NK-92 (cell line): Measurements from ENCODE around the gene APOL1.
"Not testable (repeated sequence)": the region's sequence is repeated elsewhere in the genome, so short reads cannot be mapped to it uniquely, and the experiment has no call there.

ENCODE experiments used
- DNase-seq: peaks from one replicate; lab custom pipeline; 2025; ENCODE audit not compliant: unreplicated experiment; lab: John Stamatoyannopoulos, UW

The APOL1 gene

GRCh38 chr22:36290391-36291075, 37.6 kb downstream of the APOL1 start:
- not testable (repeated sequence) for DNase-seq

- DNase-seq = no peak
These were observed 39.2 kb downstream of the APOL1 start for GRCh38 chr22:36291831-36292740.

DNA sequence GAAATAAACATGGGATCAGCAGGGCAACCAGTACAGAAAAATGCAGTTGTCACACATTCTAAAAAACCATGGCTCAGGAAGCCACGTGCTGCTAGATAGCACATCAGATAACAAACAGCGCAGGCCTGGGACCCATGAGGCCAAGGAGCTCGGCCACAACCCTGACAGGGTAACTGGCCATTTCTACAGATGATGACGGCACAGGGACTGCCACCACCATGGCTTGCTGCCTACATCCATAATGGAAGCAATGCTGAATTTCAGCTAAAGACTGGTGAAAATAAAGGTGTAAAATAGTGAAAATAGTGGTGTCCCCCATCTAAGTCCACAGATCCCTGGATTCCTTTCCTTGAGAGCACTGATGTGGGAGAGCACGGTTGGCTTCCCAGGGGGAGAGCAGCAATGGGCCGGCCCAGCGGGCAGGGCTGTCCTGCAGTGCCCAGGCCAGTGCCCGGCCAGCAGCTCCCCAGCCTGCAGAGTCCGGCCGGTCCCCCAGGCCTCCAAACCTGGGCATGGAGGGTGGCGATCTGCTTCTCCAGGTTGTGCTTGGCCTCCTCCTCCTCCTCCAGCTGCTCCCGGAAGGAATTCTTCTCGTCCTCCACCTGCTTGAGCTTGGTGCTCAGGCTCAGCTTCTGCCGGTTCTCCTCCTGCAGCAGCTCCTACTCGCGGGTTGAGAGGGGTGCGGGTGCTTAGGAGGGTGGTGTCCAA, 40.0 kb downstream of the APOL1 start:
- DNase-seq = no peak

DNA sequence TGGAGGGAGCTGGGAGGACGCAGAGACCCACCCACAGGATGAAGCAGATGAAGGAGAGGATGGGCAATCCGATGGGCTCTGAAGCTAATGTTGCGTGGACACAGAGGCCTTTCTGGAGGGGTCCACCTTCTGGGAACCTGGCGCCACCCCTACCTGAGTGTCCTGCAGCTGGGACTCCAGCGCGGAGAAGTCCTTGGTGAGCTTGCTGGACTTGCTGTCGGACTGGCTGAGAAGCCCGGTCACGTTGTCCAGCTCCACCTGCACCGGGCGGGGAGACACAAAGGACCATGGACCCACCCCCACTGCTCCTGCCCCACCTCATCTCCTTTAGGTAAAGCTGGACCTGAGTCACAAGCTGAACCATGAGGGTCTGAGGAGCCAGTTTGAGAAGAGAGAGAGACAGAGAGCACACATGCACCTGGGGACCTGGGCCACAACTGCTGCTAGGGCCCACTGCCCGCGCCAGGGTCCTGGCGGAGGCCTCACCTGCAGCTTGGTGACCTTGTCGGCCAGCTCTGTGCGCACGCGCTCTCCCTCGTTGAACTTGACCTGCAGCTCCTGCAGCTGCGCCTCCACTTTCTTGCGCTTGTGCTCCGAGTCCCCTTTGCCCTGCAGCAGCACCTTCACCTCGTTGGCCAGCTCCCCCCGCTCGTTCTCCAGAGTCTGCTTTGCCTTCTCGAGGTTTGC, 40.8 kb downstream of the APOL1 start:
- DNase-seq = no peak

- DNase-seq = no peak
These were observed 41.3 kb downstream of the APOL1 start for GRCh38 chr22:36294293-36294620.

GRCh38 chr22:36294801-36295200, 41.9 kb downstream of the APOL1 start:
- DNase-seq = no peak

GRCh38 chr22:36295247-36295646, 42.3 kb downstream of the APOL1 start:
- no peak for DNase-seq

DNA sequence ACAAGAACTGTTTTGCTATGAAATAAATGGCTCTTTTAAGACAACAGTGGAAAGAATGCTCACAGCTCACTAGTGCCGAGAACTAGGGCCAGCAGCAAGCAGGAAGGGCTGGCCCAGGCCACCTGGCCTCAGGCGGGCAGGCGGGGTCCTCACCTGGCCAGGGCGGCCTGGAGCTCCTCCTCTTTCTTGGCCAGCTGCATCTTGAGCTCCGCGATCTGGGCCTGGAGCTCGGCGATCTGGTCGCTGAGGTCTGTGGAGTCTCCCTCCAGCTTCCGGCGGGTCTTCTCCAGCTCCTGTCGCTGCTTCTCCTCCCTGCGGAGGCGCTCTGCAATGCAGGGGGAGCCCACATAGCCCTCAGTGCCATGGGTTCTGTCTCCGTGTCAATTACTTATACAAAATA, 43.8 kb downstream of the APOL1 start:
- no peak for DNase-seq

- DNase-seq = no peak
These were observed 44.6 kb downstream of the APOL1 start for GRCh38 chr22:36297568-36297967.

DNA sequence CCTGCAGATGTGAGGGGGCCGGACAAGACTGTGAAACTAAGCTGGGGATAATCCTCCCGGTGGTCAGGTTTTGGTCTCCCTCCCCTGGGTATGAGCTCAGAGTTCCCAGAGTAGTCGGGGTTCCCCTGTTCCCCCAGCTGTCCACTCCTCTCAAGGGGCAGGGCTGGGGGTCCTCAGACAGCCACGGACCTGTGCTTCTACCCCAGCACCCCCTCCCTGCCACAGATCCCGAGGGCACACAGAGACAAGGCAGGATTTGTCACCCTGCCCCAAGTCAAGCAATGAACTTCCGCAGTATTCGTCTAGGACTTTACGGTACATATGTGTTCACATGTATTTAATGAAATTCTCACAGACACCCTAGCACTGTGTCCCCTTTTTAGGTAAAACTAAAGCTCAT, 45.2 kb downstream of the APOL1 start:
- no peak for DNase-seq

- no peak for DNase-seq
These were observed 45.7 kb downstream of the APOL1 start for GRCh38 chr22:36298601-36299000.

- no peak for DNase-seq
These were observed 46.4 kb downstream of the APOL1 start for GRCh38 chr22:36299295-36299694.

- no peak for DNase-seq
These were observed 47.0 kb downstream of the APOL1 start for GRCh38 chr22:36299911-36300310.

DNA sequence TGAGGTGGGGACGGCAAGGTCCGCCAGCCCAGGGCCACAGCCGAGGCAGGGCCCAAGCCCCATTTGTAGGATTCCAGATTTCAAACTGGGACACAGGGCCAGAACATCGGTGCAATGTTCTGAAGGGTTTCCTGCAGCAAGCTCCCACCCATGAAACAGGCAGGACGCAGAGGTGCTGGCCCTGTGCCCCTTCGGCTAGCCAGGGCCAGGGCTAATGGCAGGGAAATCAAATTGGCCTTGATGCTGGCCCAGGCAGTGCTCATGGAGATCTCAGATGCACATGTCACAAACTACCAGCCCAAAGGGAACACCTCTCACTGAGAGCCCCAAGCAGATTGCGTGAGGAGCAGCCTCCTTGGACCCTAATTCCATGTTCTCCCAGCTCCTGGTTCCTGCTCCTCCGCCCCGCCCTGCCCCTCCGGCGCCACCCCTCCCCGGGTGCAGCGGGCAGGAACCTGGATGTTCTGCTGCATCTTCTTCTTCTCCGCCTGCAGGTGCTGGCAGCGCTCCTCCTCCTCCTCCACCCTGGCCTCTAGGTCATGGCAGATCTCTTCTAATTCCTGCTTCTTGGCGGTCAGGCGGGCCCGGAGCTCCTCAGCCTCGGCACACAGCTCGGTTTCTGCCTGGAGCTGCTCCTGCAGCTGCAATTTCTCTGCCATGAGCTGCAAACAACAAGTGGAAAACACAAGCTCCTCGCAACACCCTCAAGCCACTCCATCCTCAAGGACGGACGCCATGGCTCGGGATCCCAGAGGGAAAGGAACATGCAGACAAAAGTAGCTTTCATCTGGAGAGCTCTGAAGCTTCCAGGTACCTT, 47.7 kb downstream of the APOL1 start:
- DNase-seq = no peak

GRCh38 chr22:36301384-36301828, 48.5 kb downstream of the APOL1 start:
- no peak for DNase-seq

- DNase-seq = no peak
These were observed 48.9 kb downstream of the APOL1 start for GRCh38 chr22:36301851-36302250.

DNA sequence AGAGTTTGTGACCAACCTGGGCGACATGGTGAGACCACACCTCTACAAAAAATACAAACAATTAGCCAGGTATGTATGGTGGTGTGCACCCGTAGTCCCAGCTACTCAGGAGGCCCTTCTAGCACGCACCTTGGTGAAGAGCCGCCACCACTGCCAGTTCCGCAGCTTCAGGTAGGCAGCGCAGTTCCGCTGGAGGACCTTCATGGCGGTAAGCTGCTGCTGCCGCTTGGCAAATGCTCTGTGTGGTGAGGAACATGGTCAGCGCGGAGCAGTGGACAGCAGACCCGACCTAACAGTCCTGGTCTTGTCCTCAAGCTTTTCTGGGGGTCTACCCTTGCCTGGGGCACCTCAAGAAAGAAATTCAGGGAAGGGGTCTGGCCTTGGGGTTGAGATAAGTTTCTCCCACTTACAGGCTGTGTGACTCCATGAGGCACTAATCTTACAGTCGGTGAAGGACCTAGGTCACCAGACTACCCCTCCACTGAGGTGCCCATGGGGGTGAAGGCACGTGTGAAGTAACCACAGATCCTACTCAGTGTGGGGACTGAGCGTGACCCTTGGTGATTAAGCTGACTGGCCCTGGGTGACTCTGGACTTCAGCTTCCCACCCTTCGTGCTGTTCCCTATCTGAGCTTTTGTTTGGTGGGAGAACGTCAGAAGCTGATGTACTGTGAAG, 49.6 kb downstream of the APOL1 start:
- DNase-seq = no peak

DNA sequence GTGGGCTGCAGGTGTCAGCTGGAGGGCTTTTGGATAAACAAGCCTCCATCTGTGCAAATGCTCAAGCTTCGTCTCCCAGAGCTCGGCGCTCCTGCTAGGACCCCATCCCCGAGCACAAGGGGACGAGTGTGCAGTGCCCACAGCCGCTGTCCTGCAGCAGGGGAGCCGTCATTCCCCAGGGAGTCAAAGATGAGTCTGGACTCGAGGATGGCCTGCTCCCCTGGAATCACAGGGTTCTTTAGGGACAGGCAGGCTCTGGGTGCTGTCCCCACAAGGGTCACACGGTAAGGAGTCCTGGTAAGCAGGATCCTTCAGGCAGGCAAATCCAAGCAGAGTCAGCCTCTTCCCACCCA, 50.2 kb downstream of the APOL1 start:
- no peak for DNase-seq

- no peak for DNase-seq
These were observed 50.9 kb downstream of the APOL1 start for GRCh38 chr22:36303874-36304273.

DNA sequence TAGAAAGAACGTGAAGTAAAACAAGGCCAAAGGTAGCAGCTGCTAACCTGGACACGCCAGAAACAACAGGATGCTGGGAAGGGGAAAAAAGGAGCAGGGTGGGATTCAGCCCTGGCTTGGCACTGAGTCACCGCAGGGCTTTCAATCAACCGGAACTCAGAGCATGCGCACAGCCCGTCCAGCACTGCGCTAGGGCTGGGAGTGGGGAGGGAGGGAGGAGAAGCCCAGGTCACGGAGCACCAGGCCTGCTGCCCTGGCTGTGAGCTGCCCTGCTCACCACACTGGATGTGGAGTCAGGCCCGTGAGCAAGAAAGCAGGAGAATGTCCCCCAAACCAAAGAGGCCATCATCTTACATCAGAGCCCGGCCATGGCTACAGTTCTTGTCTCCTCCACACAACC, 51.5 kb downstream of the APOL1 start:
- no peak for DNase-seq
